Astrocyte of the spinal cord (primary cell): Measurements from ENCODE around the gene DOCK10.

Experiments
- DNase-seq: peaks from one replicate; pipeline ENCODE4 v3.0.0; 2011; ENCODE audit warnings: low read depth, low spot score
- H3K4me3 ChIP-seq: 2 replicates; pipeline ENCODE4 v1.5.1; 2011; ENCODE audit warnings: low read depth, mild to moderate bottlenecking, low read length, moderate library complexity
- in situ Hi-C: cut with HindIII; loops from 2 replicates; pipeline ENCODE4 v1.10.0; 2017; ENCODE audit warnings: low sequenced_read_pairs
- TF ChIP-seq, protein P1 (sequence below): IDR thresholded peaks from 2 replicates; pipeline ENCODE4 v1.5.1; 2012; ENCODE audit warnings: low read depth, mild to moderate bottlenecking, low read length, inconsistent platforms

Gene DOCK10

DNA sequence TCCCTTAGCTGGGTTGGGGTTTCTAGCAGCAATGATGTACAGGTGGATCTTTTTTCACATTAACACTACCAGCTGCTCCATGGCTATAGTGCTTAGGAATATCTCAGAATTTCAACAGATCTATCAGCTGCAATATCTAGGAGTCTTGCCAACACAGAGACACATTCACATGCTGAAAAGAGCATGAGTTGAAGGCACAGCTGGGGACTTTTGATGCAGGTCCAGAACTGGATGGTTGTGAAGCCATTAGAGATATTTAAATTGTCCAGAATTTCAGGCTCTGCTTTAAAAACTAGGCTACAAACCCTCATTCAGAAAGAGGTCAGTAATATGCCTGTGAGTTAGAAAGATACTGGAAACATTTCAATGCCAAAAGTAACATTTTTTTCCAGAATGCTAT is 203.9 kb downstream of the DOCK10 start:
- DNase-seq, result peak; percentile 83
- H3K4me3 ChIP-seq, result no peak overlapping the region
- in situ Hi-C loops, result no loop called here
- TF ChIP-seq, protein P1, sequence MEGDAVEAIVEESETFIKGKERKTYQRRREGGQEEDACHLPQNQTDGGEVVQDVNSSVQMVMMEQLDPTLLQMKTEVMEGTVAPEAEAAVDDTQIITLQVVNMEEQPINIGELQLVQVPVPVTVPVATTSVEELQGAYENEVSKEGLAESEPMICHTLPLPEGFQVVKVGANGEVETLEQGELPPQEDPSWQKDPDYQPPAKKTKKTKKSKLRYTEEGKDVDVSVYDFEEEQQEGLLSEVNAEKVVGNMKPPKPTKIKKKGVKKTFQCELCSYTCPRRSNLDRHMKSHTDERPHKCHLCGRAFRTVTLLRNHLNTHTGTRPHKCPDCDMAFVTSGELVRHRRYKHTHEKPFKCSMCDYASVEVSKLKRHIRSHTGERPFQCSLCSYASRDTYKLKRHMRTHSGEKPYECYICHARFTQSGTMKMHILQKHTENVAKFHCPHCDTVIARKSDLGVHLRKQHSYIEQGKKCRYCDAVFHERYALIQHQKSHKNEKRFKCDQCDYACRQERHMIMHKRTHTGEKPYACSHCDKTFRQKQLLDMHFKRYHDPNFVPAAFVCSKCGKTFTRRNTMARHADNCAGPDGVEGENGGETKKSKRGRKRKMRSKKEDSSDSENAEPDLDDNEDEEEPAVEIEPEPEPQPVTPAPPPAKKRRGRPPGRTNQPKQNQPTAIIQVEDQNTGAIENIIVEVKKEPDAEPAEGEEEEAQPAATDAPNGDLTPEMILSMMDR, result no peak

DNA sequence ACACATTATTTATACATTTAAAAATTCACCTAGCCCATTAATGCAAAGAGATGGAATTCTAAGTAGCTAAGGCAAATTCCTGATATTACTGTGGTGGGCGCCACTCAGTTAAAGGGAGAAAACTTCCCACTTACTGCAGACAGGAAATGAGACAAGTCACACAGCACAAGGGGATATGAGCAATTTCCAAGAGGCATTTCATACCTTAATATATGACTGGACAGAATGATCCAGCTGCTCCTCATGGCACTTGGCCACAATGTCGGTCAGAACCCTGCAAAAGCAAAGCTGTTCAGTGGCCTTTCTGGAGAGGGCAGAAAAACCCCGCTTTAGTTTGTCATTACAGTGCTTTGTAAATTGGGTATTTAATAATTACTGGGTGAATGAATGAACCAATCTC is 204.7 kb downstream of the DOCK10 start:
- TF ChIP-seq, protein P1, result no peak
- H3K4me3 ChIP-seq, result no peak overlapping the region
- in situ Hi-C loops, result no loop called here
- DNase-seq, result peak; percentile 86

DNA sequence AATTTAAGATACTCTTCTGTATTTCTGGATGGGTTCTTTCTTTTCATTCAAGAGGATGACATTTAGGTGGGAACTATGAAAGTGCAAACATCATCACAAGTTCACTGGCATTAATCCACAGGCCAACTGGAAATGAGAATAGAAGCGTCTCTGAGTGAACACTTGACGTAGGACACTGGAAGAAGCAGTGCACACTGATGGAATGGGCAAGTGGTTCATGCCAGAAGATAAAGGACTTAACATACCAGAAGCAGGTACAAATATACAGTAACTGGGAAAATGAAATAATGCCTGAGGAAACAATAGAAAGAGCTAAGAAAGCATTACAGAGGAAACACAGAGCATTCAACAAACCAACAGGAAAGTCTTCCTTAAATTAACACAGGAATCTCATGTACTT is 205.2 kb downstream of the DOCK10 start:
- in situ Hi-C loops, result no loop called here
- no peak for DNase-seq
- TF ChIP-seq, protein P1, result no peak
- no peak overlapping the region for H3K4me3 ChIP-seq

DNA sequence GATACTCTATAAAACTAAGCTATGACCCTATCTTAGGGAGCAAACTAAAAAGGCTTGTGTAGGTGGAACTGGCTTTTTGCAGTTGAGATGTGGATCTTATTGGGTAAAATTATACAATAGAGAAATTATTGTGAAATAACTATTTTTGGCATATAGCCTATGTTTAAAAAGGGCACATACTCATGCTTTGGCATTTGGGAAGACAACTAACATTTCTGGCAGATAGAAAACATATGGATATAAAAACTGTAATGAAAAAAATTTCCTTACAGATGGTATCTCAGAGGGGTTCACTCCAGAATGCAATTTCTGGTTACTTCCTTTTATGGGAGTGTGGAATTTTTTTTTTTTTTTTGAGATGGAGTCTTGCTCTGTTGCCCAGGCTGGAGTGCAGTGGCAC is 206.0 kb downstream of the DOCK10 start:
- no peak overlapping the region for H3K4me3 ChIP-seq
- DNase-seq, result no peak
- TF ChIP-seq, protein P1, result no peak
- in situ Hi-C loops, result no loop called here

DNA sequence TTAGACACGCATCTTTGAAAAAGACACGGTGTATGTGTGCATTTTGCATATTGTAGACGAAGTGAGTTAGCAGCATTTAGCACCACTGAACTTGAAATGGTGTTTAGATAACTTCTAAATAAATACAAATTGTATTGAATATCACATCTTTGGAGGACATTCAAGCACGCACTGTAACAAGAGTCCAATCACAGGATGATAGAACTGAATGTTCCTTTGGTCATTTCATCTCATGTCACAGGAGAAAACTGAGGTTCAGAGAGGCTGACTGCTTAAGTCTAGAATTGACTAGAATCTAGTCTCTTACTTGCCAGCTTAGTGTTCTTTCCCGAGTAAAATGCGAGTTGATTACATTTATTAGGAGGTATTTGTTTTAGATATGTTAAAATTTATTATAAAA is 206.9 kb downstream of the DOCK10 start:
- TF ChIP-seq, protein P1, result no peak
- in situ Hi-C loops, result no loop called here
- H3K4me3 ChIP-seq, result no peak overlapping the region
- no peak for DNase-seq

DNA sequence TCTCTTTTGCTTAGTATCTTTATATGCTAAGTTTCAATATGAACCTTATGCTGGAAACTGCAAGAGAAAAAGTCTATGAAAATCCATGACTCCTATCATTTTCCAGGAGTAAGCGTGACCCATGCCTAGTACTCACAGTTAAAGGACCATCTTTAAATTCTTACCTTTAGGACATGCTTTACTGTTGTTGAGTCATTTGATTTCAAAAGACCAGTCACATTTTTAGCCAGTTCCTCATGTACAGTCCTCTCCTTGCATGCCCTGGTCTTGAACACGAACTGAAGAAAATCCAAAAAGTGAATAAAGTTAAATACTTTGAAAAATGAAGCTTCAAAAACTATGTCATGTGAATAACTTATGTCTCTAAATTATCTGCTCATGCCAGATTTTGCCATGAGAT is 208.3 kb downstream of the DOCK10 start:
- TF ChIP-seq, protein P1, result no peak
- H3K4me3 ChIP-seq, result no peak overlapping the region
- in situ Hi-C loops, result no loop called here
- DNase-seq, result no peak

DNA sequence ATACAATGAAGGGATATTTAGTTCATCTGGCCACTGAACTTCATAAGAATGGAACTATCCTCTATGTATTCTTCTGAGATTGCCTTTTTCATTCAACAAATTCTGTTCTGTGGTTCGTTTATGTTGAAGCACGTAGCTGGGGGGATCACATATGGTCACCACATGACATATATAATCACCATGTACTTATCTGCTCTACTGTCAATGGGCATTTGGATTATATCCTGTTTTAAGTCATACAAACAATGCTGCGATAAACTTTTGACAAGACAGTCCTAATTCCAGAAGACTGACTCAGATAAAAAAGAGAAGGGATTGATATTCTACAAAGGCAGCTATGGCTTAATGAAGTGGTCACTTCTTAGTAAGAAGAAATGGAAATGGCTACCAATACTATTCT is 210.1 kb downstream of the DOCK10 start:
- no peak overlapping the region for H3K4me3 ChIP-seq
- DNase-seq, result no peak
- TF ChIP-seq, protein P1, result no peak
- in situ Hi-C loops, result no loop called here
